ENCODE measurements around the gene GAMT.

GAMT gene

GRCh38 chr19:1417145-1417544, 15.8 kb upstream of the GAMT start:
- Histone ChIP-seq H4K20me1 (ENCODE audit: insufficient read depth, low read length) (peaks cover 97% of the 10 kb centered on the region), H2AFZ (ENCODE audit: low read depth, low read length) (no peak overlapping the region), H3K79me2 (ENCODE audit: insufficient read depth, low read length) (peaks cover 99% of the 10 kb centered on the region), H3K4me3 (ENCODE audit: low read depth in 1 of 2, low read length in 2 of 2) (no peak overlapping the region), H3K9ac (ENCODE audit: low read depth, low read length) (no peak overlapping the region), H3K27me3 (ENCODE audit: insufficient read depth, low read length, poor library complexity) (no peaks in the 10 kb centered on the region), H3K36me3 (ENCODE audit: insufficient read depth, low read length) (peaks cover 95% of the 10 kb centered on the region), H3K4me2 (ENCODE audit: insufficient read depth, low read length) (no peak overlapping the region), H3K9me3 (ENCODE audit: insufficient read depth, low read length, severe bottlenecking) (no peaks in the 10 kb centered on the region), H3K27ac (ENCODE audit: low read length) (no peak overlapping the region), H3K4me1 (ENCODE audit: insufficient read depth, low read length) (peaks cover 9% of the 10 kb centered on the region)
- DNase-seq (no peak), ATAC-seq (ENCODE audit: insufficient read depth, low read depth) (no peak)
- no peak for TF ChIP-seq EZH2 (IDR thresholded peaks at IDR 0.05; ENCODE audit: borderline replicate concordance, low read depth, low read length, severe bottlenecking)
- TF ChIP-seq CTCF (IDR thresholded peaks at IDR 0.05; ENCODE audit: borderline replicate concordance, extremely low read depth, low read length, poor library complexity, severe bottlenecking), result no peak

- Histone ChIP-seq H3K27me3 (ENCODE audit: insufficient read depth, low read length, poor library complexity) (no peaks in the 10 kb centered on the region), H4K20me1 (ENCODE audit: insufficient read depth, low read length) (peaks cover 97% of the 10 kb centered on the region), H2AFZ (ENCODE audit: low read depth, low read length) (no peak overlapping the region), H3K4me2 (ENCODE audit: insufficient read depth, low read length) (no peak overlapping the region), H3K36me3 (ENCODE audit: insufficient read depth, low read length) (peaks cover 95% of the 10 kb centered on the region), H3K79me2 (ENCODE audit: insufficient read depth, low read length) (peaks cover 99% of the 10 kb centered on the region), H3K4me3 (ENCODE audit: low read depth in 1 of 2, low read length in 2 of 2) (no peak overlapping the region), H3K9ac (ENCODE audit: low read depth, low read length) (no peak overlapping the region), H3K4me1 (ENCODE audit: insufficient read depth, low read length) (peaks cover 18% of the 10 kb centered on the region), H3K27ac (ENCODE audit: low read length) (no peak overlapping the region), H3K9me3 (ENCODE audit: insufficient read depth, low read length, severe bottlenecking) (no peaks in the 10 kb centered on the region)
- no peak for DNase-seq
- ATAC-seq (ENCODE audit: insufficient read depth, low read depth), result no peak
- TF ChIP-seq CTCF (IDR thresholded peaks at IDR 0.05; ENCODE audit: borderline replicate concordance, extremely low read depth, low read length, poor library complexity, severe bottlenecking) (no peak), EZH2 (IDR thresholded peaks at IDR 0.05; ENCODE audit: borderline replicate concordance, low read depth, low read length, severe bottlenecking) (no peak)
These were observed 14.9 kb upstream of the GAMT start for GRCh38 chr19:1416014-1416841.

- DNase-seq (no peak), ATAC-seq (ENCODE audit: insufficient read depth, low read depth) (no peak)
- H4K20me1 ChIP-seq (ENCODE audit: insufficient read depth, low read length), result peaks cover 97% of the 10 kb centered on the region
- H3K4me3 ChIP-seq (ENCODE audit: low read depth in 1 of 2, low read length in 2 of 2), result no peak overlapping the region
- peak overlapping the region; percentile 15 for H3K4me2 ChIP-seq (ENCODE audit: insufficient read depth, low read length)
- no peaks in the 10 kb centered on the region for H3K27me3 ChIP-seq (ENCODE audit: insufficient read depth, low read length, poor library complexity)
- no peaks in the 10 kb centered on the region for H3K9me3 ChIP-seq (ENCODE audit: insufficient read depth, low read length, severe bottlenecking)
- H2AFZ ChIP-seq (ENCODE audit: low read depth, low read length), result no peak overlapping the region
- peaks cover 100% of the 10 kb centered on the region for H3K79me2 ChIP-seq (ENCODE audit: insufficient read depth, low read length)
- peaks cover 44% of the 10 kb centered on the region for H3K4me1 ChIP-seq (ENCODE audit: insufficient read depth, low read length)
- no peak overlapping the region for H3K9ac ChIP-seq (ENCODE audit: low read depth, low read length)
- H3K36me3 ChIP-seq (ENCODE audit: insufficient read depth, low read length), result peaks cover 93% of the 10 kb centered on the region
- TF ChIP-seq EZH2 (IDR thresholded peaks at IDR 0.05; ENCODE audit: borderline replicate concordance, low read depth, low read length, severe bottlenecking), result no peak
- TF ChIP-seq CTCF (IDR thresholded peaks at IDR 0.05; ENCODE audit: borderline replicate concordance, extremely low read depth, low read length, poor library complexity, severe bottlenecking), result no peak
- H3K27ac ChIP-seq (ENCODE audit: low read length), result no peak overlapping the region
These were observed 11.9 kb upstream of the GAMT start for GRCh38 chr19:1412995-1413800.
